HEK293T (cell line): Measurements from ENCODE around the gene PIGL.
"Not testable (repeated sequence)": the region's sequence is repeated elsewhere in the genome, so short reads cannot be mapped to it uniquely, and the experiment has no call there.

Source experiments
- CTCF ChIA-PET: fragments of 350-600 bp; formaldehyde crosslinking; extraction: SDS; loops from one replicate; lab custom pipeline; 2021; ENCODE audit warnings: antibody characterized with exemption, inconsistent platforms; lab: Yijun Ruan, JAX
- POLR2A ChIA-PET: fragments of 350-600 bp; formaldehyde crosslinking; extraction: SDS; loops from one replicate; lab custom pipeline; 2020; ENCODE audit warnings: antibody characterized with exemption, inconsistent platforms; lab: Yijun Ruan, JAX
- DNase-seq: peaks from one replicate; pipeline ENCODE4 v3.0.0; 2012; ENCODE audit warnings: mixed read lengths; ENCODE audit errors: extremely low spot score
- ARNT ChIP-seq: fragments of 450-650 bp; IDR thresholded peaks from 2 replicates; pipeline ENCODE4 v1.6.1; 2017; ENCODE audit warnings: mild to moderate bottlenecking
- BHLHE40 ChIP-seq: fragments of 450-650 bp; IDR thresholded peaks from 2 replicates; pipeline ENCODE4 v1.6.1; 2016; ENCODE audit warnings: mild to moderate bottlenecking, moderate library complexity, borderline replicate concordance
- CTBP1 ChIP-seq: fragments of 450-650 bp; IDR thresholded peaks from 2 replicates; pipeline ENCODE4 v1.6.1; 2016; ENCODE audit warnings: borderline replicate concordance
- ELF4 ChIP-seq: fragments of 450-650 bp; IDR thresholded peaks from 2 replicates; pipeline ENCODE4 v1.6.1; 2017; ENCODE audit warnings: antibody characterized with exemption
- FOXA1 ChIP-seq: fragments of 450-650 bp; IDR thresholded peaks from 2 replicates; pipeline ENCODE4 v1.6.1; 2016; ENCODE audit warnings: mild to moderate bottlenecking
- FOXK2 ChIP-seq: fragments of 450-650 bp; IDR thresholded peaks from 2 replicates; pipeline ENCODE4 v1.6.1; 2016; ENCODE audit warnings: mild to moderate bottlenecking
- FOXM1 ChIP-seq: fragments of 450-650 bp; IDR thresholded peaks from 2 replicates; pipeline ENCODE4 v1.6.1; 2017; ENCODE audit warnings: mild to moderate bottlenecking, borderline replicate concordance
- HDGF ChIP-seq: fragments of 450-650 bp; IDR thresholded peaks from 2 replicates; pipeline ENCODE4 v1.6.1; 2017; ENCODE audit warnings: antibody characterized with exemption, borderline replicate concordance
- L3MBTL2 ChIP-seq: fragments of 450-650 bp; conservative IDR thresholded peaks from 2 replicates; pipeline ENCODE4 v1.6.1; 2016; ENCODE audit warnings: mild to moderate bottlenecking
- LEF1 ChIP-seq: fragments of 450-650 bp; IDR thresholded peaks from 2 replicates; pipeline ENCODE4 v1.6.1; 2017; ENCODE audit warnings: mild to moderate bottlenecking, borderline replicate concordance
- NFRKB ChIP-seq: fragments of 450-650 bp; IDR thresholded peaks from 2 replicates; pipeline ENCODE4 v1.6.1; 2016; ENCODE audit warnings: mild to moderate bottlenecking, moderate library complexity
- PKNOX1 ChIP-seq: fragments of 450-650 bp; IDR thresholded peaks from 2 replicates; pipeline ENCODE4 v1.6.1; 2016
- SP1 ChIP-seq: fragments of 450-650 bp; IDR thresholded peaks from 2 replicates; pipeline ENCODE4 v1.6.1; 2017
- SUZ12 ChIP-seq: fragments of 450-650 bp; IDR thresholded peaks from 2 replicates; pipeline ENCODE4 v1.6.1; 2016; ENCODE audit warnings: mild to moderate bottlenecking
- TARDBP ChIP-seq: fragments of 450-650 bp; IDR thresholded peaks from 2 replicates; pipeline ENCODE4 v1.6.1; 2016
- ZNF384 ChIP-seq: fragments of 450-650 bp; IDR thresholded peaks from 2 replicates; pipeline ENCODE4 v1.6.1; 2016

Gene PIGL

GRCh38 chr17:16189791-16190348 is 27.1 kb upstream of the PIGL start:
- no peak for DNase-seq
- TF ChIP-seq PKNOX1: no peak
- TF ChIP-seq LEF1: no peak
- no peak for TF ChIP-seq ELF4
- no peak for TF ChIP-seq CTBP1
- no peak for TF ChIP-seq HDGF
- no peak for TF ChIP-seq FOXA1
- no peak for TF ChIP-seq TARDBP
- no peak for TF ChIP-seq ZNF384
- TF ChIP-seq SP1: no peak
- no peak for TF ChIP-seq NFRKB
- TF ChIP-seq FOXM1: no peak
- ChIA-PET POLR2A (interaction anchor here (1.8 to 2.9 kb wide), 2 partner anchors 25 to 28 kb away, joined by 11 to 20 read pairs; partner anchors contain the start of genes NCOR1 and PIGL), CTCF (interaction anchor here (0.5 to 1.6 kb wide), 3 partner anchors 27 to 136 kb away, joined by 3 to 6 read pairs (median 5); partner anchors contain the start of gene PIGL)

GRCh38 chr17:16190703-16191360 is 26.2 kb upstream of the PIGL start:
- POLR2A ChIA-PET: interaction anchor here (1.6 to 2.9 kb wide), 2 partner anchors 24 to 27 kb away, joined by 5 to 20 read pairs; partner anchors contain the start of genes NCOR1 and PIGL
- DNase-seq: no peak
- TF ChIP-seq TARDBP (no peak), LEF1 (no peak), L3MBTL2 (no peak), CTBP1 (no peak), SP1 (no peak), BHLHE40 (no peak), FOXK2 (no peak), FOXM1 (no peak), HDGF (no peak), ARNT (no peak), SUZ12 (no peak), ELF4 (no peak), NFRKB (no peak), FOXA1 (no peak)
- CTCF ChIA-PET: no interaction called here

- POLR2A ChIA-PET: interaction anchor here (1.6 to 2.9 kb wide), 2 partner anchors 23 to 26 kb away, joined by 5 to 20 read pairs; partner anchors contain the start of genes NCOR1 and PIGL
- TF ChIP-seq L3MBTL2: no peak
- no peak for TF ChIP-seq LEF1
- no peak for TF ChIP-seq SP1
- TF ChIP-seq FOXA1: no peak
- no peak for TF ChIP-seq FOXK2
- no peak for TF ChIP-seq PKNOX1
- no peak for TF ChIP-seq ELF4
- TF ChIP-seq BHLHE40: no peak
- no peak for DNase-seq
- CTCF ChIA-PET: no interaction called here
Observed at GRCh38 chr17:16191604-16192003, 25.4 kb upstream of the PIGL start.

- POLR2A ChIA-PET, CTCF ChIA-PET, DNase-seq: not testable (repeated sequence)
Observed at GRCh38 chr17:16194307-16194835, 22.6 kb upstream of the PIGL start.

GRCh38 chr17:16197276-16197675 is 19.7 kb upstream of the PIGL start:
- TF ChIP-seq FOXA1 (no peak), ELF4 (no peak), SP1 (no peak), CTBP1 (no peak), LEF1 (no peak), FOXM1 (no peak), NFRKB (no peak), TARDBP (no peak), ARNT (no peak), SUZ12 (no peak), BHLHE40 (no peak), HDGF (no peak), L3MBTL2 (no peak)
- CTCF ChIA-PET: no interaction called here
- no peak for DNase-seq
- POLR2A ChIA-PET: interaction anchor here (4.5 kb wide), 1 partner anchor 19 kb away, joined by 31 read pairs; the partner anchor contains the start of genes NCOR1 and PIGL

- no peak for DNase-seq
- POLR2A ChIA-PET: interaction anchor here (4.5 kb wide), 1 partner anchor 17 kb away, joined by 31 read pairs; the partner anchor contains the start of genes NCOR1 and PIGL
Observed at GRCh38 chr17:16199093-16199492, 17.9 kb upstream of the PIGL start.

GRCh38 chr17:16201693-16202131 is 15.3 kb upstream of the PIGL start:
- DNase-seq, CTCF ChIA-PET: not testable (repeated sequence)
- POLR2A ChIA-PET: interaction anchor here (4.5 to 4.8 kb wide), 2 partner anchors 14 to 15 kb away, joined by 31 to 64 read pairs; partner anchors contain the start of genes NCOR1 and PIGL

More at GRCh38 chr17:16199093-16199492, 17.9 kb upstream of the PIGL start:
- TF ChIP-seq NFRKB (no peak), BHLHE40 (no peak), ARNT (no peak), CTBP1 (no peak), SUZ12 (no peak), ELF4 (no peak), FOXM1 (no peak), HDGF (no peak), LEF1 (no peak), TARDBP (no peak), PKNOX1 (no peak), ZNF384 (no peak; the same call in 1 of the 2 replicates)
- CTCF ChIA-PET: no interaction called here

- ChIA-PET CTCF (interaction anchor here (0.6 kb wide), 1 partner anchor 1347 kb away, joined by 3 read pairs; no protein-coding TSS in a partner anchor), POLR2A (interaction anchor here (1.7 to 4.8 kb wide), 2 partner anchors 10 to 14 kb away, joined by 4 to 64 read pairs; partner anchors contain the start of genes NCOR1 and PIGL)
- not testable (repeated sequence) for DNase-seq
Observed at GRCh38 chr17:16202554-16203500, 14.2 kb upstream of the PIGL start.
